WERI-Rb-1 (cell line): Measurements from ENCODE around the gene TPBG.

Experiments used
- DNase-seq: peaks from one replicate; pipeline ENCODE4 v3.0.0-alpha.2; 2020
- H3K27ac ChIP-seq: fragments of 250-450 bp; sonication (Bioruptor Pico); 2 replicates; pipeline ENCODE4 v1.5.1; 2020; ENCODE audit warnings: mild to moderate bottlenecking, moderate library complexity
- H3K27me3 ChIP-seq: fragments of 250-450 bp; sonication (Bioruptor Pico); 2 replicates; pipeline ENCODE4 v1.5.1; 2021; ENCODE audit warnings: mild to moderate bottlenecking, low read depth, moderate library complexity; ENCODE audit not compliant: insufficient read depth, severe bottlenecking
- H3K36me3 ChIP-seq: fragments of 250-450 bp; sonication (Bioruptor Pico); 2 replicates; pipeline ENCODE4 v1.5.1; 2020; ENCODE audit warnings: mild to moderate bottlenecking, moderate library complexity
- H3K4me3 ChIP-seq: 2 replicates; pipeline ENCODE4 v1.5.1; 2011; ENCODE audit warnings: low read depth, mild to moderate bottlenecking, control low read depth, low read length
- H3K9me3 ChIP-seq: fragments of 250-450 bp; sonication (Bioruptor Pico); 2 replicates; pipeline ENCODE4 v1.5.1; 2021; ENCODE audit warnings: mild to moderate bottlenecking, moderate library complexity; ENCODE audit not compliant: severe bottlenecking
- TF ChIP-seq, protein P1 (sequence below): IDR thresholded peaks from 2 replicates; pipeline ENCODE4 v1.5.1; 2011; ENCODE audit warnings: low read depth, mild to moderate bottlenecking, control low read depth, inconsistent platforms, low read length

Gene TPBG

GRCh38 chr6:82415820-82416219, 52.2 kb downstream of the TPBG start:
- H3K27me3 ChIP-seq, result no peaks in the 10 kb centered on the region

DNA sequence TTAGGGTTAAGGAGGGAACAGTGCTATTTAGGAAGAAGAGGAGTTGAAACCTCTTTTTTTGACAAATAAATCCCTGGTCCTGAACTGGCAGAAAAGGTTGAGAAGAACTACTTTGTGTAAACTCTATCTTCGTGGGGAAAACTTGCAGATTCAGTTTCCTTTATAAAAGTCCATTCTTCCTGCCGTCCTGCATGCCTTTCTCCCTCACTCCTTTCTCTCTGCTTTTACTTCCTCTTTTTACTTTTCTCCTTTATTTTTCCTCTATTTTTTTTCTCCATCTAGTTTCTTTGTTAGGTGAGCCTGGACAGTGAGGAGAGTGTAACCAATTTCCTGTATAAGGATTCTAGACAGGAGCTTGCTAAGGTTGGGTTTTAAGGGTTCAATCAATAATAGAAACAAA, 52.7 kb downstream of the TPBG start:
- no peaks in the 10 kb centered on the region for H3K36me3 ChIP-seq
- TF ChIP-seq, protein P1, sequence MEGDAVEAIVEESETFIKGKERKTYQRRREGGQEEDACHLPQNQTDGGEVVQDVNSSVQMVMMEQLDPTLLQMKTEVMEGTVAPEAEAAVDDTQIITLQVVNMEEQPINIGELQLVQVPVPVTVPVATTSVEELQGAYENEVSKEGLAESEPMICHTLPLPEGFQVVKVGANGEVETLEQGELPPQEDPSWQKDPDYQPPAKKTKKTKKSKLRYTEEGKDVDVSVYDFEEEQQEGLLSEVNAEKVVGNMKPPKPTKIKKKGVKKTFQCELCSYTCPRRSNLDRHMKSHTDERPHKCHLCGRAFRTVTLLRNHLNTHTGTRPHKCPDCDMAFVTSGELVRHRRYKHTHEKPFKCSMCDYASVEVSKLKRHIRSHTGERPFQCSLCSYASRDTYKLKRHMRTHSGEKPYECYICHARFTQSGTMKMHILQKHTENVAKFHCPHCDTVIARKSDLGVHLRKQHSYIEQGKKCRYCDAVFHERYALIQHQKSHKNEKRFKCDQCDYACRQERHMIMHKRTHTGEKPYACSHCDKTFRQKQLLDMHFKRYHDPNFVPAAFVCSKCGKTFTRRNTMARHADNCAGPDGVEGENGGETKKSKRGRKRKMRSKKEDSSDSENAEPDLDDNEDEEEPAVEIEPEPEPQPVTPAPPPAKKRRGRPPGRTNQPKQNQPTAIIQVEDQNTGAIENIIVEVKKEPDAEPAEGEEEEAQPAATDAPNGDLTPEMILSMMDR, result no peak
- DNase-seq, result no peak
- no peak overlapping the region for H3K4me3 ChIP-seq
- no peaks in the 10 kb centered on the region for H3K27me3 ChIP-seq
- H3K27ac ChIP-seq, result no peak overlapping the region
- H3K9me3 ChIP-seq, result no peaks in the 10 kb centered on the region

More at GRCh38 chr6:82415820-82416219, 52.2 kb downstream of the TPBG start:
- TF ChIP-seq, protein P1, result no peak
- Histone ChIP-seq H3K27ac (no peak overlapping the region), H3K4me3 (no peak overlapping the region), H3K36me3 (no peaks in the 10 kb centered on the region), H3K9me3 (no peaks in the 10 kb centered on the region)
- DNase-seq, result no peak
